ENCODE results near the gene SERINC4. TPM values are rescaled to one million over a fixed set of nuclear protein-coding genes. Genes with fewer than 3 reads are reported as not detected.
"Not testable (repeated sequence)": the region's sequence is repeated elsewhere in the genome, so short reads cannot be mapped to it uniquely, and the experiment has no call there.

Gene SERINC4
- total RNA-seq, 1 donor from 2014 or later, result not detected

DNA sequence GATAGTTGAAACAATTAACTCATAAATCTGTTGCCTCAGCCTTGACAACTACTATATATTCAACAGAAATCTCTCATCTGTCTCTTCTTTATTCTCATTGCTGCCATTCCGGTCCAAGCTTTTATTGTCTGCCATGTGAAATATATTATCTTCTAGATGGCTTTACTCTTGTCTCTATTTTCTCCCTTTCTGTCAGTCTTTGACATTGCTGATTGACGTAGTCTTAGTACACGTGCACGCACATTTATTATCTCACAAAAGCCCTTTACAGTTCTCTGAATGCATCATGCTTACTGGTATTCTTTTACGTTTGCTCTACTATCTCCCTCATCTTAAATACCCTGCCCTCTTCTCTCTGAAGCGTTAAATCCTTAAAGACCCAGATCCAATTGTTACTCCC lies 48.1 kb downstream of the SERINC4 start:
- Mint-ChIP-seq H3K4me1 (ENCODE audit: unreplicated experiment) (peaks cover 31% of the 10 kb centered on the region), H3K27me3 (ENCODE audit: unreplicated experiment) (no peaks in the 10 kb centered on the region), H3K4me3 (ENCODE audit: unreplicated experiment) (no peak overlapping the region), H3K9me3 (ENCODE audit: unreplicated experiment) (no peaks in the 10 kb centered on the region), H3K36me3 (ENCODE audit: unreplicated experiment) (peaks cover 24% of the 10 kb centered on the region), H3K27ac (ENCODE audit: unreplicated experiment) (no peak overlapping the region)
- TF ChIP-seq, protein P1, sequence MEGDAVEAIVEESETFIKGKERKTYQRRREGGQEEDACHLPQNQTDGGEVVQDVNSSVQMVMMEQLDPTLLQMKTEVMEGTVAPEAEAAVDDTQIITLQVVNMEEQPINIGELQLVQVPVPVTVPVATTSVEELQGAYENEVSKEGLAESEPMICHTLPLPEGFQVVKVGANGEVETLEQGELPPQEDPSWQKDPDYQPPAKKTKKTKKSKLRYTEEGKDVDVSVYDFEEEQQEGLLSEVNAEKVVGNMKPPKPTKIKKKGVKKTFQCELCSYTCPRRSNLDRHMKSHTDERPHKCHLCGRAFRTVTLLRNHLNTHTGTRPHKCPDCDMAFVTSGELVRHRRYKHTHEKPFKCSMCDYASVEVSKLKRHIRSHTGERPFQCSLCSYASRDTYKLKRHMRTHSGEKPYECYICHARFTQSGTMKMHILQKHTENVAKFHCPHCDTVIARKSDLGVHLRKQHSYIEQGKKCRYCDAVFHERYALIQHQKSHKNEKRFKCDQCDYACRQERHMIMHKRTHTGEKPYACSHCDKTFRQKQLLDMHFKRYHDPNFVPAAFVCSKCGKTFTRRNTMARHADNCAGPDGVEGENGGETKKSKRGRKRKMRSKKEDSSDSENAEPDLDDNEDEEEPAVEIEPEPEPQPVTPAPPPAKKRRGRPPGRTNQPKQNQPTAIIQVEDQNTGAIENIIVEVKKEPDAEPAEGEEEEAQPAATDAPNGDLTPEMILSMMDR (IDR thresholded peaks at IDR 0.05), result no peak
- no peak for DNase-seq (ENCODE audit: extremely low spot score, unreplicated experiment)

DNA sequence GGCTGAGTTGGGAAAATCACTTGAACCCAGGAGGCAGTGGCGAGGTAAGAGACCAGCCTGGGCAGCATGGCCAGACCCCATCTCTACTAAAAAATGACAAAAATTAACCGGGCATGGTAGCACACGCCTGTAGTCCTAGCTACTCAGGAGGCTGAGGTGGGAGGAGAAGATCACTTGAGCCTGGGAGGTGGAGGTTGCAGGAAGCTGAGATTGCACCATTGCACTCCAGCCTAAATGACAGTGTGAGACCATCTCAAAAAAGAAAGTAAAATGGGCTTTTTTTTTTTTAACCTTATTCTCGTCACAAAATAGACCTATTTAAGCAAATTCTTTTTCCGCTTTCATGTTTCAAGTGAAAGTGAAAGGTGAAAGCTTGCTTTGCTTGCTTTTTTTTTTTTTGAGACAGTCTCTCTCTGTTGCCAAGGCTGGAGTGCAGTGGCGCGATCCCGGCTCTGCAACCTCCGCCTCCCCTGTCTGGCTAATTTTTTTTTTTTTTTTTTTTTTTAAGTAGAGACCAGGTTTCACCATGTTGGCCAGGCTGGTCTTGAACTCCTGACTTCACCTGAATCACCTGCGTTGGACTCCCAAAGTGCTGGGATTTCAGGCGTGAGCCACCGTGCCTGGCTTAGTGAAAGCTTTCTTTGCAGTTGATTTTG lies 50.2 kb downstream of the SERINC4 start:
- TF ChIP-seq, protein P1 (IDR thresholded peaks at IDR 0.05), result no peak
- Mint-ChIP-seq H3K9me3 (ENCODE audit: unreplicated experiment) (no peaks in the 10 kb centered on the region), H3K4me1 (ENCODE audit: unreplicated experiment) (peaks cover 40% of the 10 kb centered on the region), H3K36me3 (ENCODE audit: unreplicated experiment) (peaks cover 12% of the 10 kb centered on the region), H3K4me3 (ENCODE audit: unreplicated experiment) (no peak overlapping the region), H3K27ac (ENCODE audit: unreplicated experiment) (peak overlapping the region; percentile 23), H3K27me3 (ENCODE audit: unreplicated experiment) (no peaks in the 10 kb centered on the region)
- DNase-seq (ENCODE audit: extremely low spot score, unreplicated experiment), result no peak

DNA sequence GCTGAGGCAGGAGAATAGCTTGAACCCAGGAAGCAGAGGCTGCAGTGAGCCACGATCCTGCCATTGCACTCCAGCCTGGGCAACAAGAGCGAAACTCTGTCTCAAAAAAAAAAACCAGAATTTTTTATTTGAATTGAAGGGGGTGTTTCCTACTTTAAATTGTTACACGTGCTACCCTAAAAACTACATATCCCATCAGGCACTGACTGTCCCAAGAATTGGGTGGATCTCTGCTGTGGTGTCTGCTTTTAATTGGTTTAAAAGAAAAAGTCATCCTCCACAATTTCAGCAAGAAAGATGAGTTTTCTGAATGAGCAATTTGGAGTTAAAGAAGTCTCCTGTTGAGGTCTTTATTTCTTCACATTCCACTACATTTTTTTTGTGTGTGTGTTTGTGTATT lies 51.6 kb downstream of the SERINC4 start:
- Mint-ChIP-seq H3K27ac (ENCODE audit: unreplicated experiment) (peak overlapping the region; percentile 24), H3K36me3 (ENCODE audit: unreplicated experiment) (peaks cover 7% of the 10 kb centered on the region), H3K4me1 (ENCODE audit: unreplicated experiment) (peaks cover 41% of the 10 kb centered on the region), H3K27me3 (ENCODE audit: unreplicated experiment) (no peaks in the 10 kb centered on the region), H3K9me3 (ENCODE audit: unreplicated experiment) (no peaks in the 10 kb centered on the region), H3K4me3 (ENCODE audit: unreplicated experiment) (peak overlapping the region; percentile 88)
- TF ChIP-seq, protein P1 (IDR thresholded peaks at IDR 0.05), result no peak
- DNase-seq (ENCODE audit: extremely low spot score, unreplicated experiment), result no peak

DNA sequence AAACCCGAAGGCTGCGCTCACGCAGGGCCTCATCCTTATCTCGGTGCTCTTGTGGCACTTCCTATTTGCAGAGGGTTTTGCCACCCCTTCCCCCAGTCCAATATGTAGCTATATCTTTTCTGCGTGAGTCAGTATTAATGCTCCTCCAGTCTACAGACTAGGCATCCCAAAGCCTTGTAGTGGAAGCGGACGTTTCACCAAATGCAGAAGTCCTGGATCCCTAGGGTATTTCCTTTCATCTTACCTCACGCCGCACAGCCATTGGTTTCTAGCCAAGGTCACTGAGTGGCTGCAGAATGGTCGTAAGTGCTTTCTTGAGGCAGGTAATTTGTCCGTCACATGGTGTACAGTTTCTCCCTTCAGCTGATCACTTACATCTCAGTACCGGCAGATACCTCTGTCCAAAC lies 53.1 kb downstream of the SERINC4 start:
- H3K36me3 Mint-ChIP-seq (ENCODE audit: unreplicated experiment); H3K27me3 Mint-ChIP-seq (ENCODE audit: unreplicated experiment); H3K9me3 Mint-ChIP-seq (ENCODE audit: unreplicated experiment); DNase-seq (ENCODE audit: extremely low spot score, unreplicated experiment): not testable (repeated sequence)
- Mint-ChIP-seq H3K27ac (ENCODE audit: unreplicated experiment) (peak overlapping the region; percentile 96), H3K4me3 (ENCODE audit: unreplicated experiment) (peak overlapping the region; percentile 88), H3K4me1 (ENCODE audit: unreplicated experiment) (peaks cover 37% of the 10 kb centered on the region)

DNA sequence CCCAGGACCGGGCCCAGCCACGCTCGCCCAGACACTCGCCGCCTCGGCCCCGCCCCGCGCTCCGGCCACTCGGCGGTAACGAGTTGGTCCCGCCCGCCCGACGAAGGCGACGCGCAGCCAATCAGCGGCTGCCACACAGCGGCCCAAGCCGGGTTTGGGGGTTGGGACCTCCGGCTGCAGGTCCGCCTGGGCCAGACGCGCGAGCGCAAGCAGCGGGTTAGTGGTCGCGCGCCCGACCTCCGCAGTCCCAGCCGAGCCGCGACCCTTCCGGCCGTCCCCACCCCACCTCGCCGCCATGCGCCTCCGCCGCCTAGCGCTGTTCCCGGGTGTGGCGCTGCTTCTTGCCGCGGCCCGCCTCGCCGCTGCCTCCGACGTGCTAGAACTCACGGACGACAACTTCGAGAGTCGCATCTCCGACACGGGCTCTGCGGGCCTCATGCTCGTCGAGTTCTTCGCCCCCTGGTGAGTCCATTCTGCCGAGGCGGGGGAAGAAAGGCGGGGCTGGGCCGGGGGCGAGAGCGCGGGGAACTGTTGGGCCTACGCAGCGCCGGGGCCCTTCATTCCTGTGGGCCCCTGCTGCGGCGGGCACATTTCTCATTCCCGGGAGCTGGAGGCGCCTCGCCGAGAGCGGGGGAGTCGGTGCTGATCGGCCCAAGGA lies 53.6 kb downstream of the SERINC4 start, which contains the start of gene PDIA3:
Gene PDIA3 (plus strand): TSS at position 194 of the 658 bp plus-strand sequence. CDS start 102 bp downstream, at position 296.
- H3K27ac Mint-ChIP-seq (ENCODE audit: unreplicated experiment), result peak within 1 kb of the TSS; percentile 96
- not testable (repeated sequence) for H3K36me3 Mint-ChIP-seq (ENCODE audit: unreplicated experiment); H3K9me3 Mint-ChIP-seq (ENCODE audit: unreplicated experiment); H3K27me3 Mint-ChIP-seq (ENCODE audit: unreplicated experiment)
- H3K4me1 Mint-ChIP-seq (ENCODE audit: unreplicated experiment), result peaks cover 35% of the 10 kb centered on the region
- DNase-seq (ENCODE audit: extremely low spot score, unreplicated experiment), result peak; percentile 96
- H3K4me3 Mint-ChIP-seq (ENCODE audit: unreplicated experiment), result peak within 1 kb of the TSS; percentile 88

Small RNAs within 50 kb of the gene (microRNA-seq; reads per million reads assigned to microRNA genes)
- not detected for gene MIR1282 (ENCODE audit: unreplicated experiment)

Other genes starting within 250 kb of the SERINC4 start
- 26.1 and 34.5 TPM in 2 replicates for gene PPIP5K1, start 210.0 kb downstream of the SERINC4 start, total RNA-seq
- gene CKMT1B, start 206.2 kb downstream of the SERINC4 start, total RNA-seq, result not detected in 2 replicates
- 0.30 and 0.34 TPM in 2 replicates for gene STRC, start 181.4 kb downstream of the SERINC4 start, total RNA-seq
- gene CATSPER2, start 151.4 kb downstream of the SERINC4 start, total RNA-seq, result 3.1 and 3.3 TPM in 2 replicates
- not detected in 2 replicates for gene CKMT1A, start 106.4 kb downstream of the SERINC4 start, total RNA-seq
- 496 and 527 TPM in 2 replicates for gene PDIA3, start 53.8 kb downstream of the SERINC4 start, total RNA-seq
- gene ELL3, start 23.3 kb downstream of the SERINC4 start, total RNA-seq, result 1.6 and 2.3 TPM in 2 replicates
- 1,268 and 1,325 TPM in 2 replicates for gene SERF2, start 7.9 kb downstream of the SERINC4 start, total RNA-seq
- 13.7 and 14.0 TPM in 2 replicates for gene HYPK, start 379 bp upstream of the SERINC4 start, total RNA-seq
- 29.6 and 30.2 TPM in 2 replicates for gene MFAP1, start 24.5 kb upstream of the SERINC4 start, total RNA-seq
- gene WDR76, start 26.8 kb upstream of the SERINC4 start, total RNA-seq, result 6.0 and 7.6 TPM in 2 replicates

Measured in osteocyte (in vitro differentiated cells).